HG02678 (cell line): ENCODE results near the gene TPCN2.

Source experiments
- ATAC-seq: cut with Tn5 transposase; IDR thresholded peaks from one replicate; pipeline ENCODE4 v1.9.1; 2021; ENCODE audit warnings: mild to moderate bottlenecking, moderate library complexity; ENCODE audit not compliant: unreplicated experiment

Gene TPCN2

GRCh38 chr11:69037074-69037473, 11.7 kb upstream of the TPCN2 start:
- no peak for ATAC-seq

- ATAC-seq = no peak
These were observed 11.2 kb upstream of the TPCN2 start for GRCh38 chr11:69037544-69037943.

- ATAC-seq = no peak
These were observed 9.2 kb upstream of the TPCN2 start for GRCh38 chr11:69039501-69039900.

GRCh38 chr11:69040051-69040450, 8.7 kb upstream of the TPCN2 start:
- ATAC-seq = no peak

- ATAC-seq = no peak
These were observed 8.0 kb upstream of the TPCN2 start for GRCh38 chr11:69040581-69041260.

- ATAC-seq = no peak
These were observed 7.2 kb upstream of the TPCN2 start for GRCh38 chr11:69041516-69041915.

- ATAC-seq = no peak
These were observed 4.4 kb upstream of the TPCN2 start for GRCh38 chr11:69044111-69045013.

- ATAC-seq = no peak
These were observed 570 bp upstream of the TPCN2 start for GRCh38 chr11:69048031-69048693.

- ATAC-seq = no peak
These were observed 747 bp downstream of the TPCN2 start for GRCh38 chr11:69049490-69049867.

- ATAC-seq = no peak
These were observed 2.1 kb downstream of the TPCN2 start for GRCh38 chr11:69050592-69051380.

- no peak for ATAC-seq
These were observed 2.9 kb downstream of the TPCN2 start for GRCh38 chr11:69051381-69052342.

GRCh38 chr11:69052343-69053168, 3.8 kb downstream of the TPCN2 start:
- ATAC-seq = no peak

GRCh38 chr11:69053169-69053477, 4.4 kb downstream of the TPCN2 start:
- ATAC-seq = no peak

GRCh38 chr11:69053546-69054396, 5.0 kb downstream of the TPCN2 start:
- no peak for ATAC-seq

- ATAC-seq = no peak
These were observed 5.9 kb downstream of the TPCN2 start for GRCh38 chr11:69054397-69055211.

- no peak for ATAC-seq
These were observed 6.5 kb downstream of the TPCN2 start for GRCh38 chr11:69055212-69055586.
